Naive thymus-derived CD4-positive, alpha-beta T cell (primary cell): ENCODE data around the gene MED20. TPM values are rescaled to one million over a fixed set of nuclear protein-coding genes. Genes with fewer than 3 reads are reported as not detected.

Source experiments
- ATAC-seq: fragments of 150-1000 bp; cut with Tn5 transposase; 2 replicates; pipeline ENCODE4 v1.10.0; 2021; ENCODE audit warnings: mild to moderate bottlenecking, moderate library complexity
- CTCF ChIA-PET: fragments of 350-600 bp; sonication (Branson Sonifier 250); formaldehyde crosslinking; loops from one replicate; lab custom pipeline; 2021; ENCODE audit warnings: antibody characterized with exemption; lab: Charles Lee
- POLR2A ChIA-PET: fragments of 350-600 bp; sonication (Branson Sonifier 250); formaldehyde crosslinking; loops from one replicate; lab custom pipeline; 2021; ENCODE audit warnings: antibody characterized with exemption, inconsistent platforms; lab: Charles Lee
- DNase-seq, 9 donors: peaks; one replicate each; pipeline versions ENCODE4 v3.0.0 to v3.0.0-alpha.2; 2020 to 2022; ENCODE audit warnings: mixed read lengths in 1 of 9
- H3K27ac ChIP-seq: one replicate; pipeline ENCODE4 v1.7.0; 2013; ENCODE audit warnings: mild to moderate bottlenecking, low read depth, low read length, moderate library complexity
- H3K27me3 ChIP-seq, 2 donors: one replicate each; pipeline ENCODE4 v1.7.0; 2013; ENCODE audit warnings: low read length in 2 of 2, mild to moderate bottlenecking in 2 of 2, moderate library complexity in 2 of 2; ENCODE audit not compliant: control insufficient read depth in 2 of 2, insufficient read depth in 2 of 2
- H3K36me3 ChIP-seq, 3 experiments: 1 replicate in 2 of 3; 2 replicates in 1 of 3; pipeline ENCODE4 v1.7.0; 2013; ENCODE audit warnings: low read length in 3 of 3, mild to moderate bottlenecking in 3 of 3, moderate library complexity in 1 of 3; ENCODE audit not compliant: insufficient read depth in 3 of 3, control insufficient read depth in 2 of 3
- H3K4me1 ChIP-seq, 2 donors: one replicate each; pipeline ENCODE4 v1.7.0; 2013; ENCODE audit warnings: low read length in 2 of 2, mild to moderate bottlenecking in 2 of 2, moderate library complexity in 1 of 2; ENCODE audit not compliant: control insufficient read depth in 2 of 2, insufficient read depth in 2 of 2
- H3K4me3 ChIP-seq: 2 replicates; pipeline ENCODE4 v1.7.0; 2013; ENCODE audit warnings: mild to moderate bottlenecking, low read length
- H3K9me3 ChIP-seq, 3 experiments: 1 replicate in 2 of 3; 2 replicates in 1 of 3; pipeline ENCODE4 v1.7.0; 2013; ENCODE audit warnings: low read length in 3 of 3; ENCODE audit not compliant: control insufficient read depth in 2 of 3
- H3K27ac Mint-ChIP-seq, 9 donors: one replicate each; pipeline ENCODE4 v1.8.0; 2020 to 2022; ENCODE audit warnings: mixed read lengths in 9 of 9, mild to moderate bottlenecking in 8 of 9, moderate library complexity in 5 of 9, inconsistent platforms in 2 of 9
- H3K27me3 Mint-ChIP-seq, 5 donors: one replicate each; pipeline ENCODE4 v1.8.0; 2021 to 2022; ENCODE audit warnings: mixed read lengths in 5 of 5, mild to moderate bottlenecking in 1 of 5
- H3K36me3 Mint-ChIP-seq, 5 donors: one replicate each; pipeline ENCODE4 v1.8.0; 2020 to 2022; ENCODE audit warnings: mixed read lengths in 5 of 5, mild to moderate bottlenecking in 3 of 5, inconsistent platforms in 1 of 5
- H3K4me1 Mint-ChIP-seq, 7 donors: one replicate each; pipeline ENCODE4 v1.8.0; 2020 to 2022; ENCODE audit warnings: mixed read lengths in 7 of 7, mild to moderate bottlenecking in 3 of 7, inconsistent platforms in 1 of 7
- H3K4me3 Mint-ChIP-seq, 10 donors: one replicate each; pipeline ENCODE4 v1.8.0; 2020 to 2022; ENCODE audit warnings: mild to moderate bottlenecking in 10 of 10, mixed read lengths in 10 of 10, moderate library complexity in 6 of 10, inconsistent platforms in 2 of 10
- H3K9me3 Mint-ChIP-seq, 11 donors: one replicate each; pipeline ENCODE4 v1.8.0; 2020 to 2022; ENCODE audit warnings: mixed read lengths in 11 of 11, mild to moderate bottlenecking in 4 of 11, inconsistent platforms in 1 of 11, moderate library complexity in 1 of 11
- intact Hi-C, 2 donors: fragments of 100-400 bp; cut with micrococcal nuclease; formaldehyde crosslinking; loops; one replicate each; pipeline ENCODE4 v1.15.1; 2023
- polyA plus RNA-seq, 2 donors: library from polyadenylated mRNA; unstranded; fragments of 300-500 nt; fragmentation: Illumina TruSeq; gene quantifications; one replicate each; pipeline ENCODE4 v1.2.3, GENCODE V29; 2021
- total RNA-seq, 6 experiments: library from RNA in 5 of 6; stranded (reverse) in 5 of 6; gene quantifications; 1 replicate in 5 of 6; 2 replicates in 1 of 6; pipeline ENCODE4 v1.2.3 and lab custom pipeline; 2021 to 2026

The MED20 gene
- total and polyA plus RNA-seq, 7 experiments from 2014 or later: 4.2 to 21.7 (median 7.6) TPM

- peaks cover 0 to 5% (median 0%) of the 10 kb centered on the region in 11 donors for H3K9me3 Mint-ChIP-seq
- POLR2A ChIA-PET: interaction anchor here (0.5 to 11.8 kb wide), 7 partner anchors 9 to 734 kb away, joined by 3 to 180 read pairs (median 3); partner anchors contain the start of genes BYSL, MED20, TAF8 and USP49
- peaks cover 51 to 81% (median 77%) of the 10 kb centered on the region in 7 donors for H3K4me1 Mint-ChIP-seq
- Histone ChIP-seq H3K36me3 (peaks cover 20 to 72% (median 33%) of the 10 kb centered on the region in 3 experiments), H3K27ac (peak overlapping the region; percentile 76), H3K27me3 (no peaks in the 10 kb centered on the region), H3K9me3 (no peaks in the 10 kb centered on the region), H3K4me3 (peak overlapping the region; percentile 18), H3K4me1 (peaks cover 57 to 61% of the 10 kb centered on the region in 2 donors)
- no peaks in the 10 kb centered on the region for H3K27me3 Mint-ChIP-seq
- H3K36me3 Mint-ChIP-seq: peaks cover 8 to 71% (median 26%) of the 10 kb centered on the region in 5 donors
- CTCF ChIA-PET: interaction anchor here (1.2 to 4.5 kb wide), 5 partner anchors 8 to 109 kb away, joined by 3 to 27 read pairs (median 7); partner anchors contain the start of genes BYSL and MED20
- no peak for ATAC-seq
- H3K27ac Mint-ChIP-seq: peak overlapping the region; percentile 85 to 95 (median 90)
- peak overlapping the region; percentile 64 to 100 (median 90) for H3K4me3 Mint-ChIP-seq
- intact Hi-C loops: loop anchor here (1.0 to 10.0 kb wide), 12 partner anchors 14 to 1699 kb away; partner anchors contain the start of genes TOMM6 (in 2 of the 2), BYSL (in 1 of the 2), MAD2L1BP (in 1 of the 2) and MED20 (in 1 of the 2)
- DNase-seq: no peak
These were observed 14.7 kb upstream of the MED20 start for GRCh38 chr6:41935685-41936072.

GRCh38 chr6:41935193-41935574 lies 14.2 kb upstream of the MED20 start:
- Histone ChIP-seq H3K36me3 (peaks cover 20 to 74% (median 37%) of the 10 kb centered on the region in 3 experiments), H3K27me3 (no peaks in the 10 kb centered on the region), H3K4me3 (no peak overlapping the region), H3K9me3 (no peaks in the 10 kb centered on the region), H3K4me1 (peaks cover 52 to 57% of the 10 kb centered on the region in 2 donors), H3K27ac (peak overlapping the region; percentile 76)
- H3K36me3 Mint-ChIP-seq: peaks cover 8 to 66% (median 26%) of the 10 kb centered on the region in 5 donors
- CTCF ChIA-PET: interaction anchor here (0.5 to 4.5 kb wide), 5 partner anchors 8 to 616 kb away, joined by 3 to 27 read pairs (median 3); partner anchors contain the start of genes BYSL and MED20
- peak overlapping the region in 5 of 10 donors; percentile 14 to 100 (median 64) for H3K4me3 Mint-ChIP-seq
- no peak for DNase-seq
- intact Hi-C loops: loop anchor here in 1 of 2 donors (5.0 to 10.0 kb wide), 4 partner anchors 37 to 1700 kb away; partner anchors contain the start of genes MAD2L1BP and TOMM6
- H3K27me3 Mint-ChIP-seq: no peaks in the 10 kb centered on the region
- ATAC-seq: no peak
- peaks cover 48 to 77% (median 72%) of the 10 kb centered on the region in 7 donors for H3K4me1 Mint-ChIP-seq
- POLR2A ChIA-PET: interaction anchor here (1.2 to 11.8 kb wide), 3 partner anchors 8 to 110 kb away, joined by 4 to 180 read pairs (median 4); partner anchors contain the start of genes BYSL, MED20 and TAF8
- peak overlapping the region in 7 of 9 donors; percentile 85 to 95 (median 90) for H3K27ac Mint-ChIP-seq
- peaks cover 0 to 4% (median 0%) of the 10 kb centered on the region in 11 donors for H3K9me3 Mint-ChIP-seq

DNA sequence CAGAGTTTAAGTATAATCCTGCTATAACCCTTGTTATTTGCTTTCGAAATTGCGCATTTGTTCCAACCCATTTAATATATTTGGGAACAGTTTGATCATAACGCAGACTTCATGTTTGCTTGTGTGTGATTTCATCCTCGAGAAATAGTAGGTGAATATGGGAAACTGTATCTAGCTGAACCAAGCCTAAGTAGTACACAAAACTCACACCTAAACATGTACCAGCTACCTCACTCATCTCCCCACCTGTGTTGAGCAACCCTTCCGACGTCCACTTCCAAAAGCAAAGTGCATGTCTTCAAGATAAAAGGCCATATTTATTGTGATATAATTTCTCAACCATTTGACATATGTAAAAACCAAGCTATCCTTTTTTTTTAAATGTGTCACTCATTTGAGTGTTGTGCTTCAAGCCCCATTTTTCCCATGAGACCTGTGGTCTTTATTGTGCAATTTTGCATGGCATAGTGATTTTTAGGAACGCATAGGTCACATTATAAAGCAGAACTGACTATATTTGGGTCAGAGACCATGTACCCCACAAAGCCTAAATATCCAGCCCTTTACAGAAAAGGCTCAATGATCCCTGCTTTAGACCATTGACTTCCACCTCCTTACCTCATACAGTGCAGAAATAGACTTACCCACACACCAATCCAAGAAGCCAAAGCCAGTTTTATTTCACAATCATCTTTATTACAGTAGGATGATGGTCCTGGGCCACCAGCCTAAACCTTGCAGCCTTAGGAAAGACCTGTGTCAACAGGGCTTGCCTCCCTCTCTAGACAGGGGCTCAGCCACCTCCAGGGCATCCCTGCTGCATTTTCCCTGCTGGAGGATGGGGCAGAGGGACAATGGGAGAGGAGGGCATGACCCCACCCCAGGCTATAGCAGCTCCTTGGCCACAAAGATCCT lies 13.6 kb upstream of the MED20 start:
- no peak for ATAC-seq
- no peaks in the 10 kb centered on the region for H3K27me3 ChIP-seq
- H3K27me3 Mint-ChIP-seq: no peaks in the 10 kb centered on the region
- H3K4me1 Mint-ChIP-seq: peaks cover 43 to 70% (median 65%) of the 10 kb centered on the region in 7 donors
- peaks cover 0 to under 1% (median 0%) of the 10 kb centered on the region in 11 donors for H3K9me3 Mint-ChIP-seq
- intact Hi-C loops: loop anchor here in 1 of 2 donors (5.0 to 10.0 kb wide), 4 partner anchors 38 to 1700 kb away; partner anchors contain the start of genes MAD2L1BP and TOMM6
- H3K4me1 ChIP-seq: peaks cover 46 to 50% of the 10 kb centered on the region in 2 donors
- peak overlapping the region; percentile 76 for H3K27ac ChIP-seq
- POLR2A ChIA-PET: interaction anchor here (0.6 to 11.8 kb wide), 3 partner anchors 13 to 111 kb away, joined by 4 to 180 read pairs (median 8); partner anchors contain the start of genes BYSL, MED20 and TAF8
- H3K36me3 ChIP-seq: peaks cover 20 to 76% (median 37%) of the 10 kb centered on the region in 3 experiments
- peak overlapping the region; percentile 9 to 95 (median 86) for H3K27ac Mint-ChIP-seq
- H3K4me3 Mint-ChIP-seq: peak overlapping the region in 5 of 10 donors; percentile 37 to 100 (median 64)
- no peak overlapping the region for H3K4me3 ChIP-seq
- CTCF ChIA-PET: interaction anchor here (0.5 to 2.4 kb wide), 6 partner anchors 7 to 617 kb away, joined by 3 to 9 read pairs (median 4); no protein-coding TSS in a partner anchor
- no peak for DNase-seq
- peaks cover 8 to 62% (median 26%) of the 10 kb centered on the region in 5 donors for H3K36me3 Mint-ChIP-seq
- H3K9me3 ChIP-seq: no peaks in the 10 kb centered on the region

DNA sequence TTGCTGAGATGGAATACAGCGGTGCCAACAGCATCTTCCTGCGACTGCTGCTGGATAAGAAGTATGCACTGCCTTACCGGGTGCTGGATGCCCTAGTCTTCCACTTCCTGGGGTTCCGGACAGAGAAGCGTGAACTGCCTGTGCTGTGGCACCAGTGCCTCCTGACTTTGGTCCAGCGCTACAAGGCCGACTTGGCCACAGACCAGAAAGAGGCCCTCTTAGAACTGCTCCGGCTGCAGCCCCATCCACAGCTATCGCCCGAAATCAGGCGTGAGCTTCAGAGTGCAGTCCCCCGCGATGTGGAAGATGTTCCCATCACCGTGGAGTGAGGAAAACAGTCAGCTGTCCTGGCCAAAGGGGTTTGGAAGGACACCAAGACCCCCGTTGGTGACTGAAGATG lies 11.4 kb upstream of the MED20 start:
- intact Hi-C loops: loop anchor here in 1 of 2 donors (10.0 kb wide), 1 partner anchor 1702 kb away; the partner anchor contains the start of gene MAD2L1BP
- ATAC-seq: no peak
- peaks cover 20 to 96% (median 45%) of the 10 kb centered on the region in 3 experiments for H3K36me3 ChIP-seq
- no peak for DNase-seq
- no peaks in the 10 kb centered on the region for H3K27me3 Mint-ChIP-seq
- peaks cover 24 to 29% of the 10 kb centered on the region in 2 donors for H3K4me1 ChIP-seq
- H3K27ac Mint-ChIP-seq: peak overlapping the region; percentile 22 to 85 (median 72)
- H3K9me3 ChIP-seq: no peaks in the 10 kb centered on the region
- H3K4me3 ChIP-seq: no peak overlapping the region
- peaks cover 8 to 50% (median 23%) of the 10 kb centered on the region in 5 donors for H3K36me3 Mint-ChIP-seq
- H3K4me1 Mint-ChIP-seq: peaks cover 28 to 59% (median 45%) of the 10 kb centered on the region in 7 donors
- H3K9me3 Mint-ChIP-seq: peaks cover 0 to 2% (median 0%) of the 10 kb centered on the region in 11 donors
- POLR2A ChIA-PET: interaction anchor here (1.1 to 2.1 kb wide), 2 partner anchors 11 to 112 kb away, joined by 4 to 9 read pairs; partner anchors contain the start of genes BYSL and MED20
- CTCF ChIA-PET: interaction anchor here (0.9 to 1.1 kb wide), 2 partner anchors 107 to 112 kb away, joined by 3 read pairs; no protein-coding TSS in a partner anchor
- no peak overlapping the region for H3K27ac ChIP-seq
- peak overlapping the region in 1 of 10 donors; percentile 30 for H3K4me3 Mint-ChIP-seq
- H3K27me3 ChIP-seq: no peaks in the 10 kb centered on the region

GRCh38 chr6:41931792-41932191 lies 10.9 kb upstream of the MED20 start:
- H3K27me3 Mint-ChIP-seq: no peaks in the 10 kb centered on the region
- ATAC-seq (no peak), DNase-seq (no peak)
- H3K9me3 Mint-ChIP-seq: peaks cover 0 to 2% (median 0%) of the 10 kb centered on the region in 11 donors
- peaks cover 22 to 56% (median 39%) of the 10 kb centered on the region in 7 donors for H3K4me1 Mint-ChIP-seq
- intact Hi-C loops: loop anchor here in 1 of 2 donors (10.0 kb wide), 1 partner anchor 1703 kb away; the partner anchor contains the start of gene MAD2L1BP
- H3K36me3 Mint-ChIP-seq: peaks cover 8 to 50% (median 23%) of the 10 kb centered on the region in 5 donors
- H3K4me1 ChIP-seq: peaks cover 18 to 23% of the 10 kb centered on the region in 2 donors
- H3K27me3 ChIP-seq: no peaks in the 10 kb centered on the region
- H3K4me3 Mint-ChIP-seq: peak overlapping the region in 1 of 10 donors; percentile 30
- ChIA-PET CTCF (interaction anchor here (0.5 kb wide), 1 partner anchor 110 kb away, joined by 3 read pairs; no protein-coding TSS in a partner anchor), POLR2A (interaction anchor here (0.6 to 2.1 kb wide), 2 partner anchors 113 to 1667 kb away, joined by 3 to 9 read pairs; no protein-coding TSS in a partner anchor)
- no peak overlapping the region for H3K4me3 ChIP-seq
- H3K27ac Mint-ChIP-seq: peak overlapping the region; percentile 26 to 85 (median 71)
- H3K36me3 ChIP-seq: peaks cover 16 to 97% (median 48%) of the 10 kb centered on the region in 3 experiments
- no peak overlapping the region for H3K27ac ChIP-seq
- H3K9me3 ChIP-seq: no peaks in the 10 kb centered on the region
